Liver (tissue), 9 donors: ENCODE results near the gene NSUN4. TPM values are rescaled to one million over a fixed set of nuclear protein-coding genes. Genes with fewer than 3 reads are reported as not detected.

Experiments
- DNase-seq: peaks from one replicate; pipeline ENCODE4 v3.0.0-alpha.2; 2017; ENCODE audit warnings: low spot score
- H3K27ac ChIP-seq, 2 donors: one replicate each; pipeline ENCODE4 v1.7.0; 2013; ENCODE audit warnings: inconsistent platforms in 2 of 2, low read length in 2 of 2, control low read depth in 1 of 2, low read depth in 1 of 2, mild to moderate bottlenecking in 1 of 2
- H3K27me3 ChIP-seq, 4 donors: one replicate each; pipeline versions ENCODE4 v1.6.1 to v1.7.0; 2013; ENCODE audit warnings: low read length in 3 of 4, inconsistent platforms in 1 of 4, mild to moderate bottlenecking in 1 of 4, moderate library complexity in 1 of 4; ENCODE audit not compliant: control insufficient read depth in 4 of 4, insufficient read depth in 4 of 4
- H3K36me3 ChIP-seq, 4 donors: one replicate each; pipeline versions ENCODE4 v1.6.1 to v1.7.0; 2013; ENCODE audit warnings: low read length in 3 of 4, mild to moderate bottlenecking in 3 of 4, low read depth in 1 of 4, moderate library complexity in 1 of 4; ENCODE audit not compliant: control insufficient read depth in 4 of 4, insufficient read depth in 3 of 4
- H3K4me1 ChIP-seq, 4 donors: one replicate each; pipeline versions ENCODE4 v1.6.1 to v1.7.0; 2013; ENCODE audit warnings: low read length in 3 of 4, mild to moderate bottlenecking in 3 of 4, moderate library complexity in 1 of 4; ENCODE audit not compliant: control insufficient read depth in 4 of 4, insufficient read depth in 4 of 4
- H3K4me3 ChIP-seq, 3 donors: one replicate each; pipeline versions ENCODE4 v1.6.1 to v1.7.0; 2013; ENCODE audit warnings: low read length in 3 of 3, control low read depth in 1 of 3, low read depth in 1 of 3, mild to moderate bottlenecking in 1 of 3
- H3K9ac ChIP-seq, 2 donors: one replicate each; pipeline ENCODE4 v1.7.0; 2013; ENCODE audit warnings: low read length in 2 of 2, mild to moderate bottlenecking in 2 of 2, moderate library complexity in 2 of 2, control low read depth in 1 of 2, low read depth in 1 of 2
- H3K9me3 ChIP-seq, 4 donors: one replicate each; pipeline versions ENCODE4 v1.6.1 to v1.7.0; 2013; ENCODE audit warnings: low read length in 3 of 4; ENCODE audit not compliant: control insufficient read depth in 4 of 4
- FOXA1 ChIP-seq: IDR thresholded peaks from 2 replicates; pipeline ENCODE4 v1.6.1; 2016; ENCODE audit warnings: antibody characterized with exemption
- FOXA2 ChIP-seq: IDR thresholded peaks from 2 replicates; pipeline ENCODE4 v1.6.1; 2016; ENCODE audit warnings: antibody characterized with exemption
- GABPA ChIP-seq, 2 donors: IDR thresholded peaks in 1 of 2; conservative IDR thresholded peaks in 1 of 2; 2 replicates each; pipeline ENCODE4 v1.6.1; 2016; ENCODE audit warnings: antibody characterized with exemption in 2 of 2, mild to moderate bottlenecking in 1 of 2, moderate library complexity in 1 of 2
- NR2F2 ChIP-seq: IDR thresholded peaks from 2 replicates; pipeline ENCODE4 v1.6.1; 2016; ENCODE audit warnings: antibody characterized with exemption
- RAD21 ChIP-seq, 2 donors: IDR thresholded peaks; 2 replicates each; pipeline ENCODE4 v1.6.1; 2016; ENCODE audit warnings: antibody characterized with exemption in 2 of 2, mild to moderate bottlenecking in 2 of 2
- REST ChIP-seq: IDR thresholded peaks from 2 replicates; pipeline ENCODE4 v1.6.1; 2016; ENCODE audit warnings: antibody characterized with exemption, mild to moderate bottlenecking
- RXRA ChIP-seq, 2 donors: IDR thresholded peaks; 2 replicates each; pipeline ENCODE4 v1.6.1; 2017 to 2018; ENCODE audit warnings: antibody characterized with exemption in 2 of 2, mild to moderate bottlenecking in 1 of 2
- YY1 ChIP-seq: IDR thresholded peaks from 2 replicates; pipeline ENCODE4 v1.6.1; 2016; ENCODE audit warnings: antibody characterized with exemption, mild to moderate bottlenecking
- ZBTB33 ChIP-seq: IDR thresholded peaks from 2 replicates; pipeline ENCODE4 v1.6.1; 2016; ENCODE audit warnings: antibody characterized with exemption
- WGBS: extraction: QIAGEN DNeasy Blood & Tissue Kit; methylation state at CpG from one replicate; pipeline ENCODE4 v1.1.7; 2013; 5-methylcytosine and 5-hydroxymethylcytosine counted together
- polyA plus RNA-seq, 2 donors: library from polyadenylated mRNA; stranded (reverse) in 1 of 2; unstranded in 1 of 2; fragments of 200-250 nt in 1 of 2; fragments of >200 nt in 1 of 2; fragmentation: Nextera tagmentation in 1 of 2; extraction: Ambion mirVana in 1 of 2; gene quantifications; one replicate each; pipeline versions ENCODE4 v1.2.1 to v1.2.3, GENCODE V29; 2013 to 2015
- total RNA-seq, 2 donors: library from RNA; depleted of rRNA; stranded (reverse); fragments of >200 nt; gene quantifications; one replicate each; pipeline ENCODE4 v1.2.3, GENCODE V29; 2014
- TF ChIP-seq, protein P1 (sequence below): IDR thresholded peaks from 2 replicates; pipeline ENCODE4 v1.6.1; 2016; ENCODE audit warnings: antibody characterized with exemption
- donor health status: healthy.
- donor health status: healthy.
- donor health status: healthy.
- donor health status: healthy.
- donor health status: healthy.

NSUN4 gene
- total and polyA plus RNA-seq, 4 donors, result 7.0 to 17.2 (median 12.0) TPM

GRCh38 chr1:46300673-46301405 lies 39.8 kb upstream of the NSUN4 start:
- Histone ChIP-seq H3K9me3 (no peaks in the 10 kb centered on the region), H3K9ac (peak overlapping the region; percentile 29 to 91), H3K4me3 (peak overlapping the region; percentile 72 to 95 (median 88)), H3K4me1 (peaks cover 6 to 26% (median 19%) of the 10 kb centered on the region in 4 donors), H3K36me3 (peaks cover 6 to 20% (median 16%) of the 10 kb centered on the region in 4 donors), H3K27me3 (no peaks in the 10 kb centered on the region), H3K27ac (peak overlapping the region; percentile 95 to 96)
- WGBS, result 57% methylated on average over 6 of the region's 6 CpGs
- TF ChIP-seq YY1 (no peak), RXRA (IDR thresholded peaks at IDR 0.05) (no peak), NR2F2 (no peak), REST (no peak), ZBTB33 (no peak), FOXA2 (no peak), FOXA1 (no peak), RAD21 (IDR thresholded peaks at IDR 0.05) (no peak), GABPA (IDR thresholded peaks at IDR 0.05 in 1 of 2, conservative IDR thresholded peaks at IDR 0.05 in 1 of 2) (no peak)
- TF ChIP-seq, protein P1, sequence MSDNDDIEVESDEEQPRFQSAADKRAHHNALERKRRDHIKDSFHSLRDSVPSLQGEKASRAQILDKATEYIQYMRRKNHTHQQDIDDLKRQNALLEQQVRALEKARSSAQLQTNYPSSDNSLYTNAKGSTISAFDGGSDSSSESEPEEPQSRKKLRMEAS, result no peak
- DNase-seq, result no peak

GRCh38 chr1:46301406-46301807 lies 39.2 kb upstream of the NSUN4 start:
- DNase-seq, result no peak

More at GRCh38 chr1:46301406-46301807, 39.2 kb upstream of the NSUN4 start:
- Histone ChIP-seq H3K4me1 (peaks cover 6 to 26% (median 19%) of the 10 kb centered on the region in 4 donors), H3K36me3 (peaks cover 6 to 17% (median 14%) of the 10 kb centered on the region in 4 donors), H3K9ac (peak overlapping the region; percentile 29 to 91), H3K9me3 (no peaks in the 10 kb centered on the region), H3K27ac (peak overlapping the region; percentile 95 to 96), H3K4me3 (peak overlapping the region; percentile 72 to 95 (median 88)), H3K27me3 (no peaks in the 10 kb centered on the region)
- 11% methylated on average over 17 of the region's 17 CpGs for WGBS
- no peak for TF ChIP-seq RAD21 (IDR thresholded peaks at IDR 0.05)
